Activated CD8-positive, alpha-beta T cell treated with anti-CD3 and anti-CD28 coated beads for 36 hours (primary cell): ENCODE measurements around the gene THRSP. TPM values are rescaled to one million over a fixed set of nuclear protein-coding genes. Genes with fewer than 3 reads are reported as not detected.
"Not testable (repeated sequence)": the region's sequence is repeated elsewhere in the genome, so short reads cannot be mapped to it uniquely, and the experiment has no call there.

Experiments used
- ATAC-seq: fragments of 200-7000 bp; cut with Tn5 transposase; one replicate; pipeline ENCODE4 v1.10.0; 2021; ENCODE audit warnings: mild to moderate bottlenecking, moderate library complexity
- CTCF ChIA-PET: fragments of 350-600 bp; sonication (Branson Sonifier 250); formaldehyde crosslinking; loops from one replicate; lab custom pipeline; 2021; ENCODE audit warnings: antibody characterized with exemption; lab: Charles Lee
- POLR2A ChIA-PET: fragments of 350-600 bp; sonication (Branson Sonifier 250); formaldehyde crosslinking; loops from one replicate; lab custom pipeline; 2021; ENCODE audit warnings: antibody characterized with exemption; lab: Charles Lee
- DNase-seq: peaks from one replicate; pipeline ENCODE4 v3.0.0-alpha.2; 2020
- H3K27ac Mint-ChIP-seq: one replicate; pipeline ENCODE4 v1.8.0; 2021; ENCODE audit warnings: mild to moderate bottlenecking, mixed read lengths
- H3K27me3 Mint-ChIP-seq: one replicate; pipeline ENCODE4 v1.8.0; 2021; ENCODE audit warnings: mixed read lengths
- H3K36me3 Mint-ChIP-seq: one replicate; pipeline ENCODE4 v1.8.0; 2021; ENCODE audit warnings: low read depth, mixed read lengths
- H3K4me1 Mint-ChIP-seq: one replicate; pipeline ENCODE4 v1.8.0; 2021; ENCODE audit warnings: low read depth, mixed read lengths
- H3K4me3 Mint-ChIP-seq: one replicate; pipeline ENCODE4 v1.8.0; 2021; ENCODE audit warnings: mild to moderate bottlenecking, moderate library complexity, mixed read lengths
- H3K9me3 Mint-ChIP-seq: one replicate; pipeline ENCODE4 v1.8.0; 2021; ENCODE audit warnings: mixed read lengths
- intact Hi-C: fragments of 100-400 bp; cut with micrococcal nuclease; formaldehyde crosslinking; loops from one replicate; pipeline ENCODE4 v1.10.0; 2022
- total RNA-seq, 2 experiments: library from RNA; stranded (reverse); gene quantifications; one replicate each; pipeline ENCODE4 v1.2.3, GENCODE V29; 2021
- TF ChIP-seq, protein P1 (sequence below): fragments of 200-600 bp; IDR thresholded peaks from one replicate; pipeline ENCODE4 v1.8.0; 2022; ENCODE audit warnings: antibody characterized with exemption, mild to moderate bottlenecking

The THRSP gene
- total RNA-seq, 2 experiments from 2014 or later: not detected

DNA sequence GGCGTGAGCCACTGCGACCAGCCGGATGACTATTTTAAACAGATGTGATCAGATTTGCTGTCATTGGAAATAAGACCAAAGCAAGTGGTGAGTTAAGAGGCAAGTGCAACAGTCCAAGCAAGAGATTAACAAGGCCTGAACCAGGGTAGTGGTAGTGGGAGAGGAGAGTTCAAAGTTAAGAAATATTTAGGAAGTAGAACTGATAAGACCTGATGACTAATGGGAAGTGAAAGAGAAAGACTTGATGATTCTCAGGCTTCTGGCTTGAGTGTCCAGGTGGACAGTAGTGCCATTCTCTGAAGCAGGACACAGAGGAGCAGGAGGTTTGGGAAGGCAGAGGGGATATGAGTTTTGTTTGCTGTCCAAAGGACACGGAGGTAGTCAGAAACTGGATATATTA lies 8.8 kb downstream of the THRSP start:
- DNase-seq: no peak
- H3K9me3 Mint-ChIP-seq: no peaks in the 10 kb centered on the region
- peaks cover 37% of the 10 kb centered on the region for H3K36me3 Mint-ChIP-seq
- CTCF ChIA-PET: interaction anchor here (2.1 kb wide), 1 partner anchor 26 kb away, joined by 11 read pairs; no protein-coding TSS in a partner anchor
- H3K4me3 Mint-ChIP-seq: no peak overlapping the region
- intact Hi-C loops: no loop called here
- TF ChIP-seq, protein P1, sequence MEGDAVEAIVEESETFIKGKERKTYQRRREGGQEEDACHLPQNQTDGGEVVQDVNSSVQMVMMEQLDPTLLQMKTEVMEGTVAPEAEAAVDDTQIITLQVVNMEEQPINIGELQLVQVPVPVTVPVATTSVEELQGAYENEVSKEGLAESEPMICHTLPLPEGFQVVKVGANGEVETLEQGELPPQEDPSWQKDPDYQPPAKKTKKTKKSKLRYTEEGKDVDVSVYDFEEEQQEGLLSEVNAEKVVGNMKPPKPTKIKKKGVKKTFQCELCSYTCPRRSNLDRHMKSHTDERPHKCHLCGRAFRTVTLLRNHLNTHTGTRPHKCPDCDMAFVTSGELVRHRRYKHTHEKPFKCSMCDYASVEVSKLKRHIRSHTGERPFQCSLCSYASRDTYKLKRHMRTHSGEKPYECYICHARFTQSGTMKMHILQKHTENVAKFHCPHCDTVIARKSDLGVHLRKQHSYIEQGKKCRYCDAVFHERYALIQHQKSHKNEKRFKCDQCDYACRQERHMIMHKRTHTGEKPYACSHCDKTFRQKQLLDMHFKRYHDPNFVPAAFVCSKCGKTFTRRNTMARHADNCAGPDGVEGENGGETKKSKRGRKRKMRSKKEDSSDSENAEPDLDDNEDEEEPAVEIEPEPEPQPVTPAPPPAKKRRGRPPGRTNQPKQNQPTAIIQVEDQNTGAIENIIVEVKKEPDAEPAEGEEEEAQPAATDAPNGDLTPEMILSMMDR: no peak
- H3K27ac Mint-ChIP-seq: peak overlapping the region; percentile 3
- peaks cover 20% of the 10 kb centered on the region for H3K4me1 Mint-ChIP-seq
- POLR2A ChIA-PET: no interaction called here
- ATAC-seq: no peak
- H3K27me3 Mint-ChIP-seq: no peaks in the 10 kb centered on the region

DNA sequence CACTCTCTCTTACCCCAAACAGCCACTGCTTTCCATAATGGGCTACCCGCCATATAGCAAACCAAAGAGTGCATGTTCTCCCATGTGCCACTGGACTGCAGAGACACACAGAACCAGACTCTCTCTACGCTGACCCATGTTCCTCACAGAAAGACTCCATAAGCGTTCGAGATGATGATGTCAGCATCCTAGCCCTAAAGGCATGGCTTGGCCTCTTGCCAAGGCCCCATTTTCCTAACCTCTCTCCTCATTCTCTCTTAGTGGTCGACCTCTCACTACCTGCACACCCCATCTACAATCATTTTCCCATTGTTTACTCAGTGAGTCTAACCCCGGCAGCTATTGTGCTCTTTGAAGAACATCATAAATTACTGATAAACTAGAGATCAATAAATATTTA lies 11.1 kb downstream of the THRSP start:
- ChIA-PET CTCF (no interaction called here), POLR2A (no interaction called here)
- TF ChIP-seq, protein P1: no peak
- H3K27ac Mint-ChIP-seq: no peak overlapping the region
- ATAC-seq (no peak), DNase-seq (no peak)
- intact Hi-C loops: no loop called here
- H3K4me1 Mint-ChIP-seq: peaks cover 30% of the 10 kb centered on the region
- H3K27me3 Mint-ChIP-seq: no peaks in the 10 kb centered on the region
- peaks cover 30% of the 10 kb centered on the region for H3K36me3 Mint-ChIP-seq
- no peak overlapping the region for H3K4me3 Mint-ChIP-seq
- no peaks in the 10 kb centered on the region for H3K9me3 Mint-ChIP-seq

DNA sequence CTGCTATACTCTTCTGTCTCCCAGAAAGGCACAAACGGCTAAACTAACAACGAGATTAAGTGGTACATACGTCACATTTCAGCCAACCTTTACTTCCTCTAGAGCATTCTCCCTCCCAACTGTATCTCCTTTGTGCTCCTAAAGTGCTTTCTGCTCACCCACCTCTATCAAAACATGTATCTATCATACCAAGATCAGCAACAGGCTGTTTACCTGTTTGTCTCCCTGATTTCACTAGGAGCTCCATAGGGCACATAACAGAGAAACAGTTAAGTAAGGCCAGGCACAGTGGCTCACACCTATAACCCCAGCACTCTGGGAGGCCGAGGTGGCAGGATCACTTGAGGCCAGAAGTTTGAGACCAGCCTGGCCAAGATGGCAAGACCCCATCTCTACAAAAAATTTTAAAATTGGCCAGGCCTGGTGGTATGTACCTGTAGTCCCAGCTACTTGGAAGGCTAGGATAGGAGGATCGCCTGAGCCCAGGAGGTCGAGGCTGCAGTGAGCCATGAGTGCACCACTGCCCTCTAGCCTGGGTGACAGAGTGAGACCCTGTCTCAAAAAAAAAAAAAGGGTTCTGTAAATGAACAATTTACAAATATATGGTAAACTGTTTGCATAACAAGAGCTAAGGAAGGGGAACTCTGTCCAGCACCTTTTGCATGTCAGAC lies 13.2 kb downstream of the THRSP start:
- no peak for DNase-seq
- intact Hi-C loops: no loop called here
- no peak for ATAC-seq
- H3K4me1 Mint-ChIP-seq: peaks cover 45% of the 10 kb centered on the region
- peak overlapping the region; percentile 0 for H3K27ac Mint-ChIP-seq
- peaks cover 22% of the 10 kb centered on the region for H3K36me3 Mint-ChIP-seq
- ChIA-PET POLR2A (interaction anchor here (1.0 to 3.3 kb wide), 3 partner anchors 8 to 112 kb away, joined by 3 to 15 read pairs (median 8); partner anchors contain the start of genes ALG8, KCTD21 and USP35), CTCF (interaction anchor here (1.4 to 1.7 kb wide), 3 partner anchors 8 to 82 kb away, joined by 3 to 7 read pairs (median 6); partner anchors contain the start of gene INTS4)
- TF ChIP-seq, protein P1: no peak
- H3K9me3 Mint-ChIP-seq: no peaks in the 10 kb centered on the region
- no peak overlapping the region for H3K4me3 Mint-ChIP-seq
- no peaks in the 10 kb centered on the region for H3K27me3 Mint-ChIP-seq

DNA sequence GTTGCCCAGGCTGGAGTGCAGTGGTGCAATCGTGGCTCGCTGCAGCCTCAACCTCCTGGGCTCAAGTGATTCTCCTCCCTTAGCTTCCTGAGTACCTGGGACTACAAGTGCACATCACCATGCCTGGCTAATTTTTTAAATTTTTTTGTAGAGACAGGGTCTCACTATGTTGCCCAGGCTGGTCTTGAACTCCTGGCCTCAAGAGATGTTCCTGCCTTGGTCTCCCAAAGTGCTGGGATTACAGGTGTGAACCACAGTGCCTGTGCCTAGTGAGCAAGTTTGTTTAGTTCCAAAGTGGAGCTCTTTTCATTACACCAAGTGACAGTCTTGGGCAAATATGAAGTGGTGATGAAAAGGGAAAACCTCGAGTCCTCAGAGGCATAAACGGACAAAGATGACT lies 13.9 kb downstream of the THRSP start:
- ChIA-PET CTCF (interaction anchor here (1.0 to 1.7 kb wide), 5 partner anchors 9 to 487 kb away, joined by 3 to 9 read pairs (median 6); partner anchors contain the start of gene INTS4), POLR2A (interaction anchor here (0.7 to 3.3 kb wide), 5 partner anchors 8 to 111 kb away, joined by 3 to 15 read pairs (median 4); partner anchors contain the start of genes ALG8, KCTD21 and USP35)
- Mint-ChIP-seq H3K4me1 (peaks cover 45% of the 10 kb centered on the region), H3K36me3 (peaks cover 18% of the 10 kb centered on the region), H3K4me3 (peak overlapping the region; percentile 91)
- DNase-seq, H3K27me3 Mint-ChIP-seq, ATAC-seq, intact Hi-C loops, H3K9me3 Mint-ChIP-seq, H3K27ac Mint-ChIP-seq: not testable (repeated sequence)

DNA sequence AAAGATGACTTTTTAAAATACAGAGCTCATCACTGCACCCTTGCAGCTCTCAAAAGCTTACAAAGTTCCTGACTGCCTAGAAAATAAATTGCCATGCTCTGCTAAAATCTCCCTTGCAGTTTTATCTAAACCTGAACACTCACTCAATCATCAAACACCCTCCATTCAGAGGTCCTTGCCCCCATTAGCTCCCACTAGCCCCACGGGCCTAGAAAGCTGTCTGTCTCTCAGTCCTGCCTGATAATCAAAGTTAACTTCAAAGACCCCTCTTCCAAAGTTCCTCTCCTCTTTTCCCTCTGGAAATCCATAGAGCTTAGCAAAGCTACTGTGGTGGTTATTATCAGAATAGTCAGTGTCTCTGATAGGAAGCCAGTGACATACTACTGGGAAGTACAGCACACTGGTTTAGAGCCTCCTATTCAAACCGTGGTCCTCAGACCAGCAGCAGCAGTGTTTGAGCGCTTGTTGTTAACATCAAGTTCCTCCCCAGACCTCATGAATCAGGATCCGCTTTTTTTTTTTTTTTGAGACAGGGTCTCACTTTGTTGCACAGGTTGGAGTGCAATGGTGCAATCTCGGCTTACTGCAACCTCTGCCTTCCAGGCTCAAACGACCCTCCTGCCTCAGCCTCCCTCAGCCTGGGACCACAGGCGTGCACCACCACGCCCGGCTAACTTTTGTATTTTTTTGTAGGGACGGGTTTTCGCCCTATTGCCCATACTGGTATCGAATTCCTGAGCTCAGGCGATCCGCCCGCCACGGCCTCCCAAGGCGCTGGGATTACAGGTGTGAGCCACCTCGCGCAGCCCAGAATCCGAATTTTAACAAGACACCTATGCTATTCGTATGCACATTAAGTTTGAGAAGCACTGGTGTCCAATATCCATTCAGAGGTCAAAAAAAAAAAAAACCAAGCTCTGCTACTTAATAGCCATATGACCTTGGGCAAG lies 14.8 kb downstream of the THRSP start:
- Mint-ChIP-seq H3K9me3 (no peaks in the 10 kb centered on the region), H3K4me1 (peaks cover 45% of the 10 kb centered on the region), H3K27me3 (no peaks in the 10 kb centered on the region), H3K27ac (peak overlapping the region; percentile 88), H3K36me3 (peaks cover 15% of the 10 kb centered on the region), H3K4me3 (peak overlapping the region; percentile 91)
- ChIA-PET POLR2A (interaction anchor here (0.7 to 3.3 kb wide), 9 partner anchors 9 to 124 kb away, joined by 3 to 15 read pairs (median 4); partner anchors contain the start of genes ALG8, KCTD21 and USP35), CTCF (interaction anchor here (1.0 to 1.7 kb wide), 7 partner anchors 9 to 486 kb away, joined by 3 to 9 read pairs (median 6); no protein-coding TSS in a partner anchor)
- intact Hi-C loops: loop anchor here (2.0 kb wide), 1 partner anchor 124 kb away; no protein-coding TSS in a partner anchor
- TF ChIP-seq, protein P1: no peak
- no peak for DNase-seq
- no peak for ATAC-seq
